Measurements from ENCODE around the gene MIF.

The MIF gene

GRCh38 chr22:23908587-23909205, 14.5 kb downstream of the MIF start:
- Histone ChIP-seq H3K27ac (ENCODE audit: poor library complexity, severe bottlenecking) (no peak overlapping the region), H3K27me3 (ENCODE audit: insufficient read depth, poor library complexity, severe bottlenecking) (no peaks in the 10 kb centered on the region), H3K9me3 (ENCODE audit: severe bottlenecking) (no peaks in the 10 kb centered on the region), H3K36me3 (ENCODE audit: low read depth) (no peaks in the 10 kb centered on the region), H3K4me3 (ENCODE audit: severe bottlenecking) (no peak overlapping the region), H3K4me1 (ENCODE audit: insufficient read depth, poor library complexity, severe bottlenecking) (peaks cover 2% of the 10 kb centered on the region)
- ATAC-seq (ENCODE audit: low read depth) (no peak), DNase-seq (ENCODE audit: low spot score) (no peak)
- TF ChIP-seq, protein P1, sequence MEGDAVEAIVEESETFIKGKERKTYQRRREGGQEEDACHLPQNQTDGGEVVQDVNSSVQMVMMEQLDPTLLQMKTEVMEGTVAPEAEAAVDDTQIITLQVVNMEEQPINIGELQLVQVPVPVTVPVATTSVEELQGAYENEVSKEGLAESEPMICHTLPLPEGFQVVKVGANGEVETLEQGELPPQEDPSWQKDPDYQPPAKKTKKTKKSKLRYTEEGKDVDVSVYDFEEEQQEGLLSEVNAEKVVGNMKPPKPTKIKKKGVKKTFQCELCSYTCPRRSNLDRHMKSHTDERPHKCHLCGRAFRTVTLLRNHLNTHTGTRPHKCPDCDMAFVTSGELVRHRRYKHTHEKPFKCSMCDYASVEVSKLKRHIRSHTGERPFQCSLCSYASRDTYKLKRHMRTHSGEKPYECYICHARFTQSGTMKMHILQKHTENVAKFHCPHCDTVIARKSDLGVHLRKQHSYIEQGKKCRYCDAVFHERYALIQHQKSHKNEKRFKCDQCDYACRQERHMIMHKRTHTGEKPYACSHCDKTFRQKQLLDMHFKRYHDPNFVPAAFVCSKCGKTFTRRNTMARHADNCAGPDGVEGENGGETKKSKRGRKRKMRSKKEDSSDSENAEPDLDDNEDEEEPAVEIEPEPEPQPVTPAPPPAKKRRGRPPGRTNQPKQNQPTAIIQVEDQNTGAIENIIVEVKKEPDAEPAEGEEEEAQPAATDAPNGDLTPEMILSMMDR (IDR thresholded peaks at IDR 0.05; ENCODE audit: poor library complexity, severe bottlenecking), result no peak

- H3K36me3 ChIP-seq (ENCODE audit: low read depth), result no peaks in the 10 kb centered on the region
- DNase-seq (ENCODE audit: low spot score), result no peak
- no peaks in the 10 kb centered on the region for H3K9me3 ChIP-seq (ENCODE audit: severe bottlenecking)
- TF ChIP-seq, protein P1 (IDR thresholded peaks at IDR 0.05; ENCODE audit: poor library complexity, severe bottlenecking), result no peak
- no peaks in the 10 kb centered on the region for H3K27me3 ChIP-seq (ENCODE audit: insufficient read depth, poor library complexity, severe bottlenecking)
- ATAC-seq (ENCODE audit: low read depth), result no peak
- no peak overlapping the region for H3K4me3 ChIP-seq (ENCODE audit: severe bottlenecking)
- H3K4me1 ChIP-seq (ENCODE audit: insufficient read depth, poor library complexity, severe bottlenecking), result no peaks in the 10 kb centered on the region
- H3K27ac ChIP-seq (ENCODE audit: poor library complexity, severe bottlenecking), result no peak overlapping the region
These were observed 15.2 kb downstream of the MIF start for GRCh38 chr22:23909296-23909898.

DNA sequence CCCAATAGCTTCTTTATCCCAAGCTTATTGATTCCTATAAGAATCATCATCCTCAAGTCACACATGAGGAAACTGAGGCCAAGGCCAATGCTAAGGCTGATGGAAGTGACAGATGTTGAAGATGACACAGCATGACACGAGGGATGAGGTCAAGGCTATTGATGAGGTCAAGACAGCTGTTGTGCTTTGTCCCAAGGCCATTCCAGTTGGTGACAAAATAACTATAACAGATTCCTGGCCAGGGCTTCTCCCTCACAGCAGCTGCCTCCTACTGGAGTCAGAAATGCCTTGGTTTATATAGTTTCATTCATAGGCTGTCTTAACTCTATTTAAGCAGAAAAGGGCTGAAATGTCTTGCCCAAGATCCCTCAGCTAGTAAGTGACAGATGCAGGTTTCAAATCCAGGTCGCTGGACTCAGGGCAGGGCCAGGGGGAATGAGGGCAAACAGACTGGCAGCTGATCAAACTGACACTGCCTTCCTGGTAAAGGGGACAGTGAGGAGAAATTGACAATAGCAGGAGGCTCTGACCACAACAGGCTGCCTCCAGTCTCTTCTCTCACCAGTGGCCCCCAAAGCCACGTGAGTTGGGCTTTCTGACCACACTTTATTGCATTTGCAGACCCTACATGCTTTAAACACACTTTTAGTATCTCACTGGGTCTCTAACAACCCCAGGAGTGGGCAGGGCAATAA, 16.5 kb downstream of the MIF start:
- no peaks in the 10 kb centered on the region for H3K36me3 ChIP-seq (ENCODE audit: low read depth)
- H3K9me3 ChIP-seq (ENCODE audit: severe bottlenecking), result no peaks in the 10 kb centered on the region
- H3K27ac ChIP-seq (ENCODE audit: poor library complexity, severe bottlenecking), result no peak overlapping the region
- TF ChIP-seq, protein P1 (IDR thresholded peaks at IDR 0.05; ENCODE audit: poor library complexity, severe bottlenecking), result no peak
- no peaks in the 10 kb centered on the region for H3K4me1 ChIP-seq (ENCODE audit: insufficient read depth, poor library complexity, severe bottlenecking)
- no peak overlapping the region for H3K4me3 ChIP-seq (ENCODE audit: severe bottlenecking)
- no peaks in the 10 kb centered on the region for H3K27me3 ChIP-seq (ENCODE audit: insufficient read depth, poor library complexity, severe bottlenecking)
- DNase-seq (ENCODE audit: low spot score) (no peak), ATAC-seq (ENCODE audit: low read depth) (no peak)

DNA sequence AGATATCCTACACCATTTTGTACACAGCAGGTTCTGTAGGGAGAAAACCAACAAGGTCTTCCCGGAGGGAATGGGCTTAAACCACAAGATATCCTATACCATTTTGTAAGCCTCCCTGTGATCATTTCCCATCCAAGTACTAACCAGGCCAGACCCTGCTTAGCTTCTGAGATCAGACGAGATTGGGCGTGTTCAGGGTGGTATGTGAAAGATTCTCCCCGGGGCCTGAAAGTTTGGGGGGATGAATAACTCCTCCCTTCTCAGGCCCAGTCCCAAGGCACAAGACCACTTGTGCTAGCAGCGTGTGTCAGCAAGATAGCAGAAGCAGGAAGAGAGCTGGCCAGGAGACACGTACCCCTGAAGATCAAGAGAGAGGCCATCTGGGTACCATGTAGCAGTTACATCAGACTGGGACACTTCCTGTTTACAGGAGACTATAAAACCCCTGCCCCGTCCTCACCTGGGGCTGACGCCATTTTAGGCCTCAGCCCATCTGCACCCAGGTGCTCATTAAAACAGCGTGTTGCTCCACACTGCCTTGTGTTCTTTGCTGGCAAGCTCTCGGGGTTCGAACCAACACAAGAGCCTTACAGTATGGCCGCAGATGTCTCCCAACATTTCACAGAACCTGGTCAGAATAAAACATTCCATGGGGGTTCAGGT, 17.3 kb downstream of the MIF start:
- Histone ChIP-seq H3K36me3 (ENCODE audit: low read depth) (no peaks in the 10 kb centered on the region), H3K4me1 (ENCODE audit: insufficient read depth, poor library complexity, severe bottlenecking) (no peaks in the 10 kb centered on the region), H3K4me3 (ENCODE audit: severe bottlenecking) (no peak overlapping the region), H3K27me3 (ENCODE audit: insufficient read depth, poor library complexity, severe bottlenecking) (no peaks in the 10 kb centered on the region), H3K9me3 (ENCODE audit: severe bottlenecking) (no peaks in the 10 kb centered on the region), H3K27ac (ENCODE audit: poor library complexity, severe bottlenecking) (no peak overlapping the region)
- DNase-seq (ENCODE audit: low spot score) (no peak), ATAC-seq (ENCODE audit: low read depth) (no peak)
- TF ChIP-seq, protein P1 (IDR thresholded peaks at IDR 0.05; ENCODE audit: poor library complexity, severe bottlenecking), result no peak
